Fibroblast of peridontal ligament (primary cell): Measurements from ENCODE around the gene GPC1.
A peak's percentile ranks its signal among the peaks of the same experiment; 100 is the strongest.

Experiments
- DNase-seq: peaks from one replicate; pipeline ENCODE4 v3.0.0-alpha.2; 2010; ENCODE audit errors: extremely low read depth

The GPC1 gene

DNA sequence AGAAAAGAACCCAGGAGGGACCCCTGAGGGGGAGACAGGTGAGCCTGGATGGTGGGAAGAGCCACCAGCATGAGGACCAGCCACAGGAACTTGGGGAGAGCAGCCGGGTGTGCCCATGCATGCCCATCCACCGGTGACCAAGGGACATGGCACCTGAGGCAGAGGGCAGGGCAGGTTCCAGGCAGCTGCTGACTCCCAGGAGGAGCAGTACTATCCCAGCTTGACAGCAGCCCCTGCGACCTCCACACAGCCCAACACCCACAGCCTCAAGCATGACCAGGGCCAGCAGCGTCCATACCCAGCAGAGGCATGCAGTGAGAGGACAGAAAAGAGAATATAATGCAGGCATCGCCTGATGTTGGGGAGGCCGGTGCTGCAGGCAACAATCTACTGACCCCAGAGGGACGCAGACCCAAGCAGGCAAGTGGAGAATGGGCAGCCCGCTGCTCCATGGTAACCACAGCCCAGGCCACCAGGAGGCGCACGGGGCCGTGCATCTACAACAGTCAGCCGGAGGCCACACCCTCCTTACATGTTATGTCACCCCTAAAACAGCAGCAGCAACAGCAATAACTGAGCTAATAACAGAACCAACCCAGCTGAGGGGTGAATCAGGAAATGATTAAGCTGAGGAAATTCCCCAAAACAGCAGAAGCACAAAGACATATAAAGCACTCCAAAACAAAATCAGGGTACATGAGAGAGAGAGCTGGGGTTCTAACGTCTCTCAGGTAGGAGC lies 78.3 kb downstream of the GPC1 start:
- DNase-seq, result peak; percentile 82

DNA sequence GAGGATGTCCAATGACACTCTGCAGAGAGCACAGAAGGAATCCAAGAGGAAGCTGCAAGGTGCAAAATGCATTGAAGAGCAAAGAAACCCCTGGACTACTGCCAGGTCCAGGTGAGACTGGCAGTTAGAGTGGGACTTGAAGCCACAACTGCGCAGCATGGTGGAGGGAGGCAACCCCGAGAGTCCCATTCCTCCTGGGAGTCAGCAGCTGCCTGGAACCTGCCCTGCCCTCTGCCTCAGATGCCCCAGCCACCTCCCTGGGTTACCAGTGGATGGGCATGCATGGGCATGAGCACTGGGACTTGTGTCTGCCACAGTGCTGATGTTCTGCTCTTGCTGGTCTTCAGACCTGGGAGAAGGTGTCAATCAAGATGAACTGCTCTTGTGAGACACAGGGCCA lies 79.2 kb downstream of the GPC1 start:
- DNase-seq, result no peak

DNA sequence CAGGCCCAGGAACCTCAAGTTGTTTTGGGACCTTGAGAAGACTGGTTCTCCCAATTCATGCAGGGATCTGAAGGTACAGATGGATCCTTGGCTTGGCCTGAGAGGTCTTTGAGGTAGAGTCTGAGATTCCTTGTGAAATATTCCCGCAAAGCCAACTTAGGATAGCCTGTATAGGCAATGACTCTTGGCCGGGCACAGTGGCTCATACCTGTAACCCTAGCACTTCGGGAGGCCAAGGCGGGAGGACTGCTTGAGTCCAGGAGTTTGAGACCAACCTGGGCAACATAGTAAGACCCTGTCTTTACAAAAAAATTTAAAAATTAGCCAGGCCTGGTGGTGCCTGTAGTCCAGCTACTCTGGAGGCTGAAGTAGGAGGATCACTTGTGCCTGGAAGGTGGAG lies 81.9 kb downstream of the GPC1 start:
- DNase-seq, result no peak
